Endothelial cell of umbilical vein (primary cell): ENCODE data around the gene RNF126. TPM values are rescaled to one million over a fixed set of nuclear protein-coding genes. Genes with fewer than 3 reads are reported as not detected.

Experiments
- BruUV-seq: library from RNA; stranded (reverse); fragments of 400-500 nt; replicated peaks from 2 replicates; lab custom pipeline; 2021; lab: Mats Ljungman, UMichigan
- CTCF ChIA-PET: fragments of 300-600, 350-600 bp; sonication (Branson Sonifier 250); formaldehyde crosslinking; loops from one replicate; lab custom pipeline; 2021; ENCODE audit warnings: antibody characterized with exemption, inconsistent platforms; lab: Charles Lee
- POLR2A ChIA-PET: fragments of 300-600, 350-600 bp; sonication (Branson Sonifier 250); formaldehyde crosslinking; loops from one replicate; lab custom pipeline; 2021; ENCODE audit warnings: antibody characterized with exemption, inconsistent platforms; lab: Charles Lee
- DNase-seq: peaks from one replicate; pipeline ENCODE4 v3.0.0-alpha.2; 2011; ENCODE audit warnings: low read depth, low spot score
- FAIRE-seq: peaks from 2 replicates; lab custom pipeline; 2011; peaks lifted over from hg19 to GRCh38; lab: Jason Lieb, UNC
- H2AFZ ChIP-seq: 2 replicates; pipeline ENCODE4 v1.6.0; 2012; ENCODE audit warnings: low read depth, low read length, control low read depth, inconsistent platforms
- H3K27ac ChIP-seq: 2 replicates; pipeline ENCODE4 v1.5.1; 2011; ENCODE audit warnings: low read depth, mild to moderate bottlenecking, control low read depth, low read length, moderate library complexity; ENCODE audit not compliant: insufficient read depth
- H3K27me3 ChIP-seq, 2 experiments: 2 replicates each; pipeline versions ENCODE4 v1.6.0 to v1.6.1; 2011; ENCODE audit warnings: low read length in 2 of 2, mixed read lengths in 1 of 2; ENCODE audit not compliant: control insufficient read depth in 2 of 2, insufficient read depth in 2 of 2
- H3K36me3 ChIP-seq, 2 experiments: 2 replicates in 1 of 2; 3 replicates in 1 of 2; pipeline ENCODE4 v1.5.1; 2011; ENCODE audit warnings: low read length in 2 of 2, mild to moderate bottlenecking in 1 of 2, moderate library complexity in 1 of 2; ENCODE audit not compliant: control insufficient read depth in 2 of 2, insufficient read depth in 2 of 2; ENCODE audit errors: extremely low read depth in 1 of 2
- H3K4me1 ChIP-seq: 3 replicates; pipeline ENCODE4 v1.5.1; 2011; ENCODE audit warnings: mild to moderate bottlenecking, low read length; ENCODE audit not compliant: control insufficient read depth, insufficient read depth; ENCODE audit errors: extremely low read depth
- H3K4me2 ChIP-seq: 2 replicates; pipeline ENCODE4 v1.6.1; 2011; ENCODE audit warnings: low read length, control low read depth, mixed read lengths; ENCODE audit not compliant: insufficient read depth
- H3K4me3 ChIP-seq, 3 experiments: fragments of 200-600 bp in 1 of 3; sonication (generic), shearing (Covaris generic) in 1 of 3; replicated peaks in 1 of 3; 2 replicates each; pipeline ENCODE4 v1.5.1; 2011 to 2016; ENCODE audit warnings: control low read depth in 3 of 3, low read length in 3 of 3, mild to moderate bottlenecking in 2 of 3, inconsistent platforms in 1 of 3, low read depth in 1 of 3, moderate library complexity in 1 of 3; ENCODE audit not compliant: insufficient read depth in 1 of 3
- H3K79me2 ChIP-seq: 2 replicates; pipeline ENCODE4 v1.6.0; 2012; ENCODE audit warnings: low read length, inconsistent platforms; ENCODE audit not compliant: control insufficient read depth, insufficient read depth
- H3K9ac ChIP-seq: replicated peaks from 2 replicates; pipeline ENCODE3; 2011; ENCODE audit warnings: low read length, control low read depth; ENCODE audit not compliant: insufficient read depth; ENCODE audit errors: extremely low read depth
- H3K9me1 ChIP-seq: replicated peaks from 3 replicates; pipeline ENCODE4 v1.6.0; 2011; ENCODE audit warnings: mild to moderate bottlenecking, low read length; ENCODE audit not compliant: control insufficient read depth, insufficient read depth; ENCODE audit errors: extremely low read depth
- H3K9me3 ChIP-seq: replicated peaks from 2 replicates; pipeline ENCODE4 v1.5.1; 2012; ENCODE audit warnings: low read length, inconsistent platforms; ENCODE audit not compliant: control insufficient read depth, insufficient read depth
- H4K20me1 ChIP-seq: replicated peaks from 2 replicates; pipeline ENCODE3; 2011; ENCODE audit warnings: mild to moderate bottlenecking, low read length; ENCODE audit not compliant: control insufficient read depth, insufficient read depth; ENCODE audit errors: extremely low read depth
- CTCF ChIP-seq, 2 donors: IDR thresholded peaks; 1 replicate in 1 of 2; 2 replicates in 1 of 2; pipeline ENCODE4 v1.5.1; 2011; ENCODE audit warnings: low read length in 2 of 2, mild to moderate bottlenecking in 2 of 2, moderate library complexity in 2 of 2, control low read depth in 1 of 2, inconsistent platforms in 1 of 2, low read depth in 1 of 2; ENCODE audit not compliant: insufficient read depth in 1 of 2; ENCODE audit errors: extremely low read depth in 1 of 2
- EZH2 ChIP-seq: IDR thresholded peaks from 2 replicates; pipeline ENCODE4 v1.6.1; 2012; ENCODE audit warnings: borderline replicate concordance, low read depth, mild to moderate bottlenecking, moderate library complexity, low read length, inconsistent platforms; ENCODE audit not compliant: severe bottlenecking
- FOS ChIP-seq: IDR thresholded peaks from 2 replicates; pipeline ENCODE4 v1.6.1; 2011; ENCODE audit warnings: mild to moderate bottlenecking, low read length, moderate library complexity, borderline replicate concordance; ENCODE audit not compliant: insufficient read depth
- GATA2 ChIP-seq: IDR thresholded peaks from 2 replicates; pipeline ENCODE4 v1.7.0; 2011; ENCODE audit warnings: low read depth, mild to moderate bottlenecking, moderate library complexity, mixed read lengths, low read length; ENCODE audit not compliant: insufficient read length, insufficient read depth
- JUN ChIP-seq: IDR thresholded peaks from 2 replicates; pipeline ENCODE4 v1.6.1; 2011; ENCODE audit warnings: borderline replicate concordance, low read depth; ENCODE audit not compliant: insufficient read length, insufficient read depth
- MAX ChIP-seq: IDR thresholded peaks from 2 replicates; pipeline ENCODE4 v1.6.1; 2011; ENCODE audit not compliant: insufficient read depth, insufficient read length
- MYC ChIP-seq: IDR thresholded peaks from one replicate; pipeline ENCODE4 v1.6.1; 2011; ENCODE audit warnings: mild to moderate bottlenecking, low read depth, low read length
- POLR2A ChIP-seq: IDR thresholded peaks from 2 replicates; pipeline ENCODE4 v1.6.1; 2012; ENCODE audit warnings: low read depth, mild to moderate bottlenecking, control low read depth, low read length
- POLR2AphosphoS5 ChIP-seq: IDR thresholded peaks from 2 replicates; pipeline ENCODE4 v1.6.1; 2012; ENCODE audit warnings: low read depth, mild to moderate bottlenecking, control low read depth, low read length, moderate library complexity; ENCODE audit not compliant: insufficient read depth
- dilution Hi-C: fragments of 300-500 bp; cut with MboI; formaldehyde crosslinking; loops from one replicate; pipeline ENCODE4 v1.15.0; 2019; ENCODE audit warnings: low sequenced_read_pairs; ENCODE audit not compliant: extremely low pct_ligation_motif_present
- intact Hi-C: fragments of 100-400 bp; cut with micrococcal nuclease; formaldehyde crosslinking; loops from one replicate; pipeline ENCODE4 v1.10.0; 2022
- polyA plus RNA-seq, 4 experiments: library from polyadenylated mRNA; depleted of rRNA in 3 of 4; stranded (reverse) in 3 of 4; unstranded in 1 of 4; fragments of >200 nt; gene quantifications; 2 replicates each; pipeline versions ENCODE4 v1.2.1 to v1.2.3, GENCODE V29; 2011 to 2012; ENCODE audit warnings: missing spikeins in 1 of 4
- total RNA-seq: library from RNA; stranded (reverse); gene quantifications from 2 replicates; pipeline ENCODE4 v1.2.3, GENCODE V29; 2021

The RNF126 gene
- total and polyA plus RNA-seq, 2 donors (not counting 3 experiments of a cell fraction or from before 2014, with no cell fraction given): 19.2 to 61.3 TPM

DNA sequence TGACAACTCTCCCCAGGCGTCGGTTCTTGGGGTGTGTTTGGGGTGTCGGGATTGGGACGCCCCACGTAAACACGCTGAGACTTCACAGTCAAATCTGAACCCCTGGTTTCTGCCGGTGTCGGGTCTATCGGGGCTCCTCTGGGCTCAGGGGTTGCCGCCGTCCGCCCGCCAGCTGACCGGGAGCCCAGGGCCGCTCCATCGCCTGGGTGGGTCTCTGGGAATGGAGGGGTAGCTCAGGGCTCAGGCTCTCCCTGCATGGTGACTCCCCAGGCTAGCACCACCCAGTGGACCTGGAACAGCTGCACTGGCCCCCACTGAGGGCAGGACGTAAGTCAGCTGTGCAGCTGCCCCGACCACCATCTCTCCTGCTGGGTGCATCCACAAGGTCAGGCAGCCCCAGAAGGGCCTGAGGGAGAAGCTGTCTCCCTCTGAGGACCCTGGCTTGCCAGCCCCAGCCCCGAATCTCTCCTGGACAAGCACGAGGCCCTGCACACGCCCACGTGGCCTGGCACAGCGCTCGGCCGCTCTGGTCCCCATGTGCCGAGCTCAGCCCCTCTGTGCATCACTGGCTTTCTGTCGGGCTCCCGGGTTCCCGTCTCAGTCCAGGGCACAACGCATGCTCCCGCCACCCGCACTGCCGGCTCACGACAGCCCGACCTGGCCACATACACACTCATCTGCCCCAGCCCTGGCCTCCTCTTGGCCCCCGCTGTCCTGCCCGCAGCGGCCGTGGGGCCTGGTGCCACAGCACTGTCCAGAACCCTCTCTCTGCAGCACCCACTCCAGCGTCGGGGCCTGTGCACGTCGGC is 6.1 kb downstream of the RNF126 start:
- Histone ChIP-seq H3K79me2 (peaks cover 95% of the 10 kb centered on the region), H3K9ac (no peak overlapping the region), H3K4me2 (no peak overlapping the region), H3K36me3 (peaks cover 0 to 11% of the 10 kb centered on the region in 2 experiments), H3K4me3 (no peak overlapping the region), H3K9me3 (no peaks in the 10 kb centered on the region), H3K4me1 (peaks cover 12% of the 10 kb centered on the region), H3K9me1 (no peaks in the 10 kb centered on the region), H4K20me1 (no peaks in the 10 kb centered on the region), H3K27ac (no peak overlapping the region), H3K27me3 (no peaks in the 10 kb centered on the region), H2AFZ (no peak overlapping the region)
- ChIA-PET CTCF (no interaction called here), POLR2A (no interaction called here)
- TF ChIP-seq FOS: no peak
- TF ChIP-seq CTCF (IDR thresholded peaks at IDR 0.05; ENCODE audit: extremely low read depth in 1 of 2, insufficient read depth in 1 of 2, low read depth in 1 of 2, low read length in 2 of 2): no peak
- no peak for TF ChIP-seq JUN
- no peak for TF ChIP-seq POLR2AphosphoS5
- no peak for TF ChIP-seq MAX
- TF ChIP-seq GATA2: no peak
- TF ChIP-seq EZH2: no peak
- no peak for TF ChIP-seq MYC
- no peak for TF ChIP-seq POLR2A
- dilution Hi-C loops: no loop called here
- FAIRE-seq: no peak
- intact Hi-C loops: no loop called here
- no TSS peak for BruUV-seq
- no peak for DNase-seq
